Body of pancreas (tissue), 4 donors: ENCODE data around the gene RAI1.

Experiments used
- CTCF ChIP-seq, 7 experiments: fragments of 450-650 bp in 4 of 7; fragments of 200-600 bp in 3 of 7; sonication (generic) in 3 of 7; IDR thresholded peaks; one replicate each; pipeline ENCODE4 v1.5.1; 2016 to 2019; ENCODE audit warnings: antibody characterized with exemption in 7 of 7
- POLR2A ChIP-seq, 3 donors: fragments of 450-650 bp; IDR thresholded peaks; one replicate each; pipeline ENCODE4 v1.6.1; 2016; ENCODE audit warnings: antibody characterized with exemption in 3 of 3, mild to moderate bottlenecking in 2 of 3

GRCh38 chr17:17797119-17797809 lies 116.0 kb downstream of the RAI1 start:
- TF ChIP-seq CTCF (IDR thresholded peaks at IDR 0.05), result no peak
- TF ChIP-seq POLR2A (IDR thresholded peaks at IDR 0.05), result no peak
